Keratinocyte (primary cell): Measurements from ENCODE around the gene NRG3.

ENCODE experiments used
- EZH2 ChIP-seq: IDR thresholded peaks from one replicate; pipeline ENCODE4 v1.6.1; 2012; ENCODE audit warnings: inconsistent platforms, mild to moderate bottlenecking, low read length, moderate library complexity
- TF ChIP-seq, protein P1 (sequence below), 3 experiments: IDR thresholded peaks in 1 of 3; conservative IDR thresholded peaks in 1 of 3; optimal IDR thresholded peaks in 1 of 3; 2 replicates in 2 of 3; 3 replicates in 1 of 3; pipeline versions ENCODE3 to v1.5.1; 2011; ENCODE audit warnings: low read length in 3 of 3, mild to moderate bottlenecking in 3 of 3, moderate library complexity in 2 of 3, control low read depth in 1 of 3, inconsistent platforms in 1 of 3; ENCODE audit not compliant: insufficient read depth in 2 of 3; ENCODE audit errors: extremely low read depth in 1 of 3

DNA sequence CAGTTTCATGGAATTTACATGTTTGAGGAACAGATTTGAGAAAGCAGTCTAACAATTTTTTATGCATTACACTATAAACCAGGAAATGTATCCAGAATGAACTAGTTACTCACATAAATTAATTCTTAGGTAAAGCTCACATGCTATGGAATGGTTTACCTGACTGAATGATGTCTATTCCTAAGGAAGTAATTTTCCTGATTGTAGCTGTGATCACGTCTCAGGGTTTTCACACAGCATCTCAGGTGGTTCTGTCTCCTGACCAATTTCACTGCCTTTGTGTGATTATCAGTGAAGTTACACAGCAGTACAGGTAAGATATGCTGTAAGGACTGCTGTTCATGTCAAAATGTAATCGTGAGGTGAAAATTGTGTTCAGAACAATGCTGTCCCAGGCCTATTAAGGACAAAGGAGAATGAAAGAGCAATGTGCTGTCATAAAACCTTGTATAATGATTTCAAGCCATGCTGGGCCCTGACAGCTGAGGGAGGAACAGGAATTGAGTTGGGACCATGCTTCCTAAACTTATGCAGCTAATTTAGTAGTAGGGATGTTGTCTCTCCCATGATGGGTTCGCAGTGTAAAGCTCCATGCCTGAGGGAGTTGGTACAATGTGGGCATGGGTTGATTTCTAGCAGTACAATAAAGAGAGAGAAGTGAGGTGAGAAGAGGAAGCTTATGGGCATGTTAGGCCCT is 631.8 kb downstream of the NRG3 start:
- TF ChIP-seq, protein P1, sequence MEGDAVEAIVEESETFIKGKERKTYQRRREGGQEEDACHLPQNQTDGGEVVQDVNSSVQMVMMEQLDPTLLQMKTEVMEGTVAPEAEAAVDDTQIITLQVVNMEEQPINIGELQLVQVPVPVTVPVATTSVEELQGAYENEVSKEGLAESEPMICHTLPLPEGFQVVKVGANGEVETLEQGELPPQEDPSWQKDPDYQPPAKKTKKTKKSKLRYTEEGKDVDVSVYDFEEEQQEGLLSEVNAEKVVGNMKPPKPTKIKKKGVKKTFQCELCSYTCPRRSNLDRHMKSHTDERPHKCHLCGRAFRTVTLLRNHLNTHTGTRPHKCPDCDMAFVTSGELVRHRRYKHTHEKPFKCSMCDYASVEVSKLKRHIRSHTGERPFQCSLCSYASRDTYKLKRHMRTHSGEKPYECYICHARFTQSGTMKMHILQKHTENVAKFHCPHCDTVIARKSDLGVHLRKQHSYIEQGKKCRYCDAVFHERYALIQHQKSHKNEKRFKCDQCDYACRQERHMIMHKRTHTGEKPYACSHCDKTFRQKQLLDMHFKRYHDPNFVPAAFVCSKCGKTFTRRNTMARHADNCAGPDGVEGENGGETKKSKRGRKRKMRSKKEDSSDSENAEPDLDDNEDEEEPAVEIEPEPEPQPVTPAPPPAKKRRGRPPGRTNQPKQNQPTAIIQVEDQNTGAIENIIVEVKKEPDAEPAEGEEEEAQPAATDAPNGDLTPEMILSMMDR (optimal IDR thresholded peaks at IDR 0.05 in 1 of 3, IDR thresholded peaks at IDR 0.05 in 1 of 3, conservative IDR thresholded peaks at IDR 0.05 in 1 of 3; ENCODE audit: extremely low read depth in 1 of 3, insufficient read depth in 2 of 3, low read length in 3 of 3), result no peak
- no peak for TF ChIP-seq EZH2
